GM18951 (cell line): ENCODE data around the gene LYZL4.

Source experiments
- POLR2A ChIP-seq: IDR thresholded peaks from 4 replicates; pipeline ENCODE4 v1.6.1; 2011; ENCODE audit warnings: mild to moderate bottlenecking; ENCODE audit not compliant: insufficient read length, insufficient read depth; ENCODE audit errors: extremely low read depth
- in situ Hi-C: fragments of 300-500 bp; cut with MboI; formaldehyde crosslinking; loops from one replicate; pipeline ENCODE4 v1.12.0; 2022; ENCODE audit warnings: low sequenced_read_pairs, mixed read lengths, inconsistent platforms; ENCODE audit not compliant: unreplicated experiment

Gene LYZL4

DNA sequence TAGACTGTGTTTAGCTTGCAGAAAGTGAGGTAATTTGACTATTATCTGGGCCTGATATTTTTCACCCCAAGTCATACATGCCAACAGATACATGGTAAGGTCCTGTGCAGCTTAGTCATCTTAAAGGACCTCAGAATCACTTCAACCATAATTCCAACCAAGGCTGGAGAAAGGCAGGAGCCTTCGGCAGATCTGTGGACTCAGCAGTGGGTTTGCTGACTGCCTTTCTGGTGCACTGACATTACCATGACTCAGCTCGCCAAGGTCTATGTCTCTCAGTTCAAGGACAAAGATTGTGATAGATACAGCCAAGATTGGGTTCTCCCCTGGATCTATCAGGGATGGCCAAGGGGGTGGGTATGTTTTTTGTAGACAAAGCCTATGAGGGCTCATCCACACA is 32.7 kb downstream of the LYZL4 start:
- no peak for TF ChIP-seq POLR2A
- in situ Hi-C loops: no loop called here

DNA sequence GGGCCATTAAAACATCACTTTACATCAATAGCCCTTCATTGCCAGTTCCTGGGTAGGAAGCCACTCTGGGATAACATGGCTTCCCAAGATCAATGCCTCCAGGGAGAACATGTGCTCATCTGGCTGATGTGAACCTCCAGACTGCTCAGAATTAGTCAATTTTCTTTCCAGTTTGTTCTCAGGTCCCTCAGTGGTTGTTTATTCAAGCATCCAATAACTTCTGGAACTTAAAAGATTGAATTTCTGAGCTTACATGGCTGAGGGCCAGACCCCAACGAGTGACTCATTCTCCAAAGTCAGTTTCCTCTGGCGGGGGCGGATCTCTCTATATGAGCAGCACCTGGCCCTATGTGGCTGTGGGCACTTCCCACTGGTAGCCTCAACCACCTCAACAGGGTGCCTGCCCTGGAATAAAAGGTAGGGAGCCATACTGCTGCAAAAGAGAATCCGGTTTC is 34.0 kb downstream of the LYZL4 start:
- TF ChIP-seq POLR2A: no peak
- in situ Hi-C loops: no loop called here

DNA sequence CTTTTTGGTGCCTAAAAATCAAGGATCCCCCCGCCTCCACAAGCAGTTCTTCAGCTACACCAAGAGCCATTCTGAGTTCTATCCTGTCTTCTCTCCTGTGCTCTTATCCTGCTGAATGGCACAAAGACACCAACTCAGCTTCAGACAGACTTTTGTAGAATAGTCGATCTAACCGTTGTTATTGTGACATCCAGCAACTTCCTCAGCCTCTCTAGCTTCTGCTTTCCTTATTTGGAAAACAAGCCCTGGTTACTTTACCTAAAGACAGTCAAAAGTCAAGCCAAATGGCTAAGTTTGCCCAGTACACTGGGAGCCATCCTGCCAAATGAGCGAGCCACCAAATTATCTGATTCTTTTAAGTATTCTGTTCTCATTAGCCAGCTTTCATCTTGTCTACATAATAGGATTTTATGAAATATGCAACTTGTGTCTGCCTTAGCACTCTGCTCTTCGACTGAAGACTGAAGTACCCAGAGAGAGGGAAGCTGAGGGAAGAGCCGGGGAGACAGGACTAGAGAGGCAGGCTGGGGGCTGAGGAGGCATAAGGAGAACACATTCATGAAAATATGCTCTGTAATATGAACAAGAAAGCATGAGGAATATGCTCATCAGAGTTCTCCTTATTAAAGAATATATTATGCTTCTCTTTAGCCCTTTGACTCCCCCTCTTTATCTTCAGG is 35.1 kb downstream of the LYZL4 start:
- in situ Hi-C loops: no loop called here
- TF ChIP-seq POLR2A: no peak

DNA sequence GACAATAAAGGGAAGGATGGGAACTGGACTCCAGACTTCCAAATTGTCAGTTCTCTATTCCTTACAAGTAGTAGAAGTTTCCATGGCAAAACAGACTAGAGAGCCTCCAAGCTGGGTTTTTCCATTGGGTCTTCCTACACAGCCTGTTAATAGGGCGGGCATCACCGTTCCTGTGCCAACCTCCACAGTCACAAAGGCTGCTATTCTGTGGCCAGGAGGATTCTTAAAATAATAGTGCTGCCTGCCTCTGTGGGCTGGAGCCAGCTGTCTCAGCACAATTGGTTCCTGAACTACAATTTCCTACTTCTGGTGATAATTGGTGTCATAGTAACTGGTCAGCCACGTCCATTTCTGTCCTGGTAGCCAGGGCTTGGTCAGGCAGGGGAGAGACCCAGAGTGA is 38.6 kb downstream of the LYZL4 start:
- TF ChIP-seq POLR2A: no peak

DNA sequence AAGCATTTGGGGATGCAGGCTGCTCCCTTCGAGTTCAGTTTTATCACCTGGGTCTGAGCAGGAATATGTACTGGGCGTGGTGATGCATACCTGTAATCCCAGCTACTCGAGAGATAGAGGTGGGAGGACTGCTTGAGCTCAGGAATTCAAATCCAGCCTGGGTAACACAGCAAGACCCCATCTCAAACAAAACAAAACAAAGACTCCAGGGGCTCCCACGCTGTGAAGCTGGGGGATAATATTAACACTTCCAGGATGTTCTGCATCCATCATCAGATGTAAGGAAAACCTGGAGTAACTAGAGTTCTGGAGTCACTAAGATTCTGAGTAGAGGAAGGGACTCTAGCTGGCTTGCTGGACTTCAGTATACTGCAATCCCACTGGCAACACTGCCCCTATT is 40.6 kb downstream of the LYZL4 start:
- in situ Hi-C loops: no loop called here
- TF ChIP-seq POLR2A: no peak

More for the DNA sequence above, 38.6 kb downstream of the LYZL4 start:
- in situ Hi-C loops: no loop called here

DNA sequence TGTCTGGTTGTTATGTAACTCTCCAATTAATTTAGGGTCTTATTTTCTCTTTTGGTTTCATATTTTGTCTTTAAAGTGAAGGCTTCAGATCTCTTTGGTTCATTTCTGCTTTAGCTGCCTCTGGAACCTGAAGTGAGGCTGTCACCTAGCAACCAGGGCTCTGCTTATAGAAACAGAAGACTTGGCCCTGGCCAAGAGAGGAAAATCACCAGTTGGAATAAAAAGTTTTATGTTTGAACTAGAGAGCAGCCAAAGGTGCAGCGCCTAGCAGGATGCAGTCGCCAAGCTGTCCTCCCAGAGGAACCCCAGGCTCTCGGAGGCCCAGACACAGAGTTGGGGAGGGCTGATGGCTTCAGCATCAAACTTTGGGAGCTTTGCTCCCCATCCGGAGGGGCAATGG is 41.1 kb downstream of the LYZL4 start:
- in situ Hi-C loops: no loop called here
- no peak for TF ChIP-seq POLR2A

DNA sequence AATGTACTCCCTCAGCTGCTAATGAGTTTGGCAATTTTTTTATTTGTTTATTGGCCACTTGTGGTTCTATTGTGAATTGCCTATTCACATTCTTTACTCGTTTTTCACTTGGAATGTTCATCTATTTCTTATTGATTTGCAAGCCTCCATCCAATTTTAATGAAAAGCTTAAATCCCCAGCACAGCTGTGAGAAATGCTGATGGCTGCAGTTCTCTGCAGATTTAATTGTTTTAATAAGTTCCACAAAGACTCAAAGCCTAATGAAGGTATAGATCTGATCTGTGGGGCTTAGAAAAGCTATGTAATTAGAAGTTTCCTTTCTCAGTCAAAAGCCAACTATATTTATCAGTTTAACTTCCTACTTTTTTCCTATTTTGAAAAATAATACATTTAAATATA is 41.5 kb downstream of the LYZL4 start:
- TF ChIP-seq POLR2A: no peak
- in situ Hi-C loops: no loop called here

DNA sequence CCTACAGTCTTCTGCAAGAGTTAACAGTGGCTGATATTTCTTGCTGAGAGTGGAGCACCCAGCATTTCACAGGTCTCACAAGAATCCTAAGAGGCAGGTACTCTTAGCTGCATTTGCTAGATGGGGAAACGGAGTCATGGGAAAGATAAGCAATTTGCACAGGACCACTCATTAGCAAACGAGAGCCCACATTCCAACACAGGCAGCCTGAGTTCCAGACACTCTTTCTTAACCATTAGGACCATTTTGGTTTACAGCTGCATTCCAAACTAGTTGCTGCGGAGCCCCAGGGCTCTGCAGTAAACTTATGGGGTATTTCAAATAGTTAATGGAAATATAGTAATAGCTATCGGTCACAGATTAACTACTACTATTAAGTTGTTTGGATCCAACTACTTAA is 42.5 kb downstream of the LYZL4 start:
- in situ Hi-C loops: no loop called here
- TF ChIP-seq POLR2A: no peak

DNA sequence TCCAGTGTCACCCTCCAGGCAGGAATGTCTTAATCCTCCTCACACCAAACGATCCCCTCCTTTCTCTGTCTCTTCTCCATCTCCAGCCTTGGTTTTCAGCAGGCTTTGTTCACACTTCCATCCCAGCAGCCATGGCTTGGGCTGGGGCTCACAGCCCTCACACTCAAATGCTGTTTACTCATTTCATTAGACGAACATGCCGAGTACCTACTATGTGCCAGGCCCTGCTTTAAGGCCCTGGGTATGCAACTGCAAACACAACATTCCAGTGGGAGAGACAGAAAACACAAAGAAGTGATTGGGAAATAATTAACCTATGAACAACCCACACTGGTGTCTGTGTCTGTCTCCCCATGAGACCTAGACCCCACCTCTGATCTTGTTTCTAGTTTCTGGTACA is 43.9 kb downstream of the LYZL4 start:
- no peak for TF ChIP-seq POLR2A
- in situ Hi-C loops: no loop called here

DNA sequence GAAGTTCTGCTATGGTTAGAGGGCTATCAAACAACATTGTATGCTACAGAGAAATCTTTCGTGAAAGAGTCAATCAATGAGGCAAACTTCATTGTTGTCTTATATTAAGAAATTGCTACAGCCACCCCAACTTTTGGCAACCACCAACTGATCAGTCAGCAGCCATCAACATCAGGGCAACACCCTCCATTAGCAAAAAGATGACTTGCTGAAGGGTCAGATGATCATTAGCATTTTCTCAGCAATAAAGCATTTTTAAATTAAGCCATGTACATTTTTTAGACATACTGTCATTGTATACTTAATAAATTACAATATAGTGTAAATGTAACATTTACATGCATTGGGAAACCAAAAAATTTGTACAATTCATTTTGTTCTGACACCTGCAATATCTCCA is 53.1 kb downstream of the LYZL4 start:
- in situ Hi-C loops: no loop called here
- TF ChIP-seq POLR2A: no peak

DNA sequence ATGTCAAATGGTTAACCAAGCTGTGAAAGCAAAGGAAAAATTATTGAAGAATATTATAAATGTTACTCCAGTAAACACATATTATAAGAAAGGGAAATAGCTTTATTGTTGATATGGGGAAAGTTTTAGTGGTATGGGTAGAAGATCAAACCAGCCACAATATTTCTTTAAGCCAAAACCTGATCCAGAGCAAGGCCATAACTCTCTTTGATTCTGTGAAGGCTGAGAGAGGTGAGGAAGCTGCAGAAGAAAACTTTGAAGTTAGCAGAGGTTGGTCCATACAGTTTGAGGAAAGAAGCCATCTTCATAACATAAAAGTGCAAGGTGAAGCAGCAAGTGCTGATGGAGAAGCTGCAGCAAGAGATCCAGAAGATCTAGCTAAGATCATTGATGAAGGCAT is 54.8 kb downstream of the LYZL4 start:
- TF ChIP-seq POLR2A: no peak
- in situ Hi-C loops: no loop called here

DNA sequence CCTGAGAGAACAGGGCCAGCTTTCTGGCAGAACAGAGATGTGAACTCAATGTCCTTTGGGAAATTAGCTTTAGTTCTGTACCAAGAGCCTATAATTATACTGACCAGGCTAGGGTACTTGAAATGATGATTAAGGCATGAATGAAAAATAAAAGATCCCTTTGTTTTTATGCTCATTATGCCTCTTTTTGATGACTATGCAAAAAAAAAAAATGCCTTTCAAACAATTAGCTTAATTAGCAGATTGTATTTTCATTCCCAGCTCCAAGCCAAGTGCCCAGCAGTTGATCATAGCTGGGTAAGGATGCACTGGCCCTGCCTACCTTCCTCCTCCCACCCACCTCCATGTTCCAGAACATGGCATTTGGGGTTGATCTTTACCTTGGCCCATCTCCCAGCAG is 56.8 kb downstream of the LYZL4 start:
- no peak for TF ChIP-seq POLR2A
- in situ Hi-C loops: no loop called here

DNA sequence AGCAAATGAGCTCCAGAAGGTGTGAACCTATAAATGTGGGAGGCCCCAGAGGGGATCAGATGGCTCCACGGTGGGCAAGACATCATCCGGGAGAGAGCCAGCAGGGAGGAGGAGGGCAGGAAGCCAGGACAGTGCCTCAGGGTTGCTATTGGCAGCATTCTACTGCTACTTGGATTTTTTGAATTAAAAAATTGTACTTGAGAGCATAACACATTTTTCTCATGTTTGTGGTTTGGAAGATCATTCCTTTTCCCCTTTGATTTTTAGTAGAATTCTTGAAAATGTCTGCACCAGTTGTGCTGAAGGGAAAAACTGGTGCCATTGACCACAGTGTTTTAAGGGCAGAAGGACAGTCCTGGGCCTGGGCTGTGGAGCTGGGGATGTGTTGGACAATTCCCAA is 59.2 kb downstream of the LYZL4 start:
- no peak for TF ChIP-seq POLR2A
- in situ Hi-C loops: no loop called here

DNA sequence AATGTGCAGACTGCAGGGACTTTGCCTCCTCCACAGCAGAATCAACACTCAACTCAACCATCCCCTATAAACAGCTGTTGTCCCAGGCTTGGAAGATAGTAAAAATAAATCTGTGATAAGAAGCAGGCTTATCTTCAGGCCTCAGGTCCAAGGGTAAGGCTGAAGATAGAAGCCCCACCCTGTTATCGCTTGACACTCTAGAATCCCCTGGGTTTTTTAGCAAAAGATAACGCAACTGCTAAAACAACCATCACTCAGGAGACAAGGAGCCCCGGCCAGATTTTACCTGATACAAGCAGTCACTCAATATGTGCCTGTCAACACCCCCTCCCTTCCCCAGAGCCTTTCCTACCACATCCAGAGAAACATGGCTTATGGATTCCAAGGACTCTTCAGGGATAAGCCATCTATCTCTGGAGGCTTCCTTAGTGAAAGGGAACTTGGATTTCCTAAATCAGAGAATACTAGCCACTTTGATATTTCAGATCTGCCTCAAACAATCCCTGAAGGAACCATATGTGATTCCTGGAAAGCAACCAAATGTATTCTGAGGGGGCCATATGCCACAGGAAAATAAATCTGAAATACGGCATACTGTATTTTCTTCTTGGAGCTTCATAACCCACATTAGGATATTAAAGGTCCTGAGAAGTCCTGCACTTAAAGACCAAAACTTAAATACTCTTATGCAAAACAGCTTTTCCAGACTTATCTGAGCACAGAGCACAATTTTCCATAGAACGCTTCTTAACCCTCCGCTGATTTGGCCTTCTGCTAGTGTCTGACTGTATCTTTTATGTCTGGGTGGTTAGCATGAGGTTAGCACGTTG is 60.4 kb downstream of the LYZL4 start:
- in situ Hi-C loops: no loop called here
- no peak for TF ChIP-seq POLR2A

DNA sequence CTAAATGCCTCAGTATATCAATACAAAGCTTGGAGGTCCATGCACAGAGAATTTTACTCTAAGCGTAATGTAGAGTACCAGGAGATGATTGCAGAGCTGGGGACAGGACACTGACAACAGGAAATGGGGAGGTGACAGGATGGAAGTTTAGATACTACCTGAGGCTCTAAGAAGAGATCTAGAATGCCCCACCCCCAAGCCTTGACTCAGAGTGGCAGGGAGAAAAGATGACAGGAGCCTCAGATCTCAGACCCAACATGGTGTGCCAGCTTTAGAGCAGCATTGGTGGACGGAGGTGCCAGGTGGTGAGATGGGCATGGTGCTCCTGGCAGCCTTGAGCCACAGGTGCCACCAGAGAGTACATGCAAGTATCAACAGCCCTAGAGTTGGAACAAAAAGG is 62.5 kb downstream of the LYZL4 start:
- no peak for TF ChIP-seq POLR2A
- in situ Hi-C loops: no loop called here
